Uterus (tissue), 4 donors: Measurements from ENCODE around the gene GRIK4. TPM values are rescaled to one million over a fixed set of nuclear protein-coding genes. Genes with fewer than 3 reads are reported as not detected.
"Not testable (repeated sequence)": the region's sequence is repeated elsewhere in the genome, so short reads cannot be mapped to it uniquely, and the experiment has no call there.

Experiments
- DNase-seq, 2 donors: peaks; one replicate each; pipeline ENCODE4 v3.0.0-alpha.2; 2019 to 2020
- H3K27ac ChIP-seq, 2 donors: fragments of 200-600 bp; sonication (generic); 1 replicate in 1 of 2; 2 replicates in 1 of 2; pipeline ENCODE4 v1.5.1; 2016 to 2018
- H3K27me3 ChIP-seq, 2 donors: fragments of 200-600 bp; sonication (generic); one replicate each; pipeline ENCODE4 v1.5.1; 2018 to 2019; ENCODE audit warnings: control low read depth in 1 of 2
- H3K36me3 ChIP-seq, 2 donors: fragments of 200-600 bp; sonication (generic); one replicate each; pipeline ENCODE4 v1.5.1; 2019; ENCODE audit warnings: control low read depth in 1 of 2
- H3K4me1 ChIP-seq, 2 donors: fragments of 200-600 bp; sonication (generic); one replicate each; pipeline ENCODE4 v1.5.1; 2018 to 2019; ENCODE audit warnings: control low read depth in 1 of 2
- H3K4me3 ChIP-seq, 2 donors: fragments of 200-600 bp; sonication (generic); 1 replicate in 1 of 2; 2 replicates in 1 of 2; pipeline ENCODE4 v1.5.1; 2018 to 2019; ENCODE audit warnings: mild to moderate bottlenecking in 1 of 2
- H3K9me3 ChIP-seq, 2 donors: fragments of 200-600 bp; sonication (generic); one replicate each; pipeline ENCODE4 v1.5.1; 2019; ENCODE audit warnings: control low read depth in 1 of 2
- POLR2A ChIP-seq, 2 donors: fragments of 450-650 bp; IDR thresholded peaks; one replicate each; pipeline ENCODE4 v1.6.1; 2016; ENCODE audit warnings: antibody characterized with exemption in 2 of 2, mild to moderate bottlenecking in 1 of 2, moderate library complexity in 1 of 2
- intact Hi-C: fragments of 100-400 bp; cut with DNase I; formaldehyde crosslinking; loops from one replicate; pipeline ENCODE4 v1.15.1; 2023; ENCODE audit warnings: low total_unique reads
- total RNA-seq, 4 donors: library from RNA; depleted of rRNA in 3 of 4; stranded (reverse); fragments of >200 nt in 3 of 4; gene quantifications; one replicate each; pipeline versions ENCODE4 v1.1.0 to v1.2.4, GENCODE V29; 2014 to 2023
- TF ChIP-seq, protein P1 (sequence below), 4 experiments: fragments of 200-600 bp in 2 of 4; fragments of 450-650 bp in 2 of 4; sonication (generic) in 2 of 4; IDR thresholded peaks; one replicate each; pipeline ENCODE4 v1.5.1; 2016 to 2019; ENCODE audit warnings: antibody characterized with exemption in 4 of 4, mild to moderate bottlenecking in 2 of 4, moderate library complexity in 1 of 4
- donor health status: DM: yes; HTN: yes; CAD: no.

GRIK4 gene
- total RNA-seq, 4 donors from 2014 or later: 0.28 to 1.1 TPM; not detected in 2

- Histone ChIP-seq H3K36me3 (no peaks in the 10 kb centered on the region), H3K4me3 (peak within 1 kb of the TSS; percentile 46 to 71), H3K27ac (peak within 1 kb of the TSS; percentile 7 to 34), H3K4me1 (peaks cover 0 to 3% of the 10 kb centered on the region in 2 donors), H3K9me3 (no peaks in the 10 kb centered on the region), H3K27me3 (no peaks in the 10 kb centered on the region)
- intact Hi-C loops: no loop called here
- DNase-seq: peak; percentile 76 to 80
- TF ChIP-seq, protein P1, sequence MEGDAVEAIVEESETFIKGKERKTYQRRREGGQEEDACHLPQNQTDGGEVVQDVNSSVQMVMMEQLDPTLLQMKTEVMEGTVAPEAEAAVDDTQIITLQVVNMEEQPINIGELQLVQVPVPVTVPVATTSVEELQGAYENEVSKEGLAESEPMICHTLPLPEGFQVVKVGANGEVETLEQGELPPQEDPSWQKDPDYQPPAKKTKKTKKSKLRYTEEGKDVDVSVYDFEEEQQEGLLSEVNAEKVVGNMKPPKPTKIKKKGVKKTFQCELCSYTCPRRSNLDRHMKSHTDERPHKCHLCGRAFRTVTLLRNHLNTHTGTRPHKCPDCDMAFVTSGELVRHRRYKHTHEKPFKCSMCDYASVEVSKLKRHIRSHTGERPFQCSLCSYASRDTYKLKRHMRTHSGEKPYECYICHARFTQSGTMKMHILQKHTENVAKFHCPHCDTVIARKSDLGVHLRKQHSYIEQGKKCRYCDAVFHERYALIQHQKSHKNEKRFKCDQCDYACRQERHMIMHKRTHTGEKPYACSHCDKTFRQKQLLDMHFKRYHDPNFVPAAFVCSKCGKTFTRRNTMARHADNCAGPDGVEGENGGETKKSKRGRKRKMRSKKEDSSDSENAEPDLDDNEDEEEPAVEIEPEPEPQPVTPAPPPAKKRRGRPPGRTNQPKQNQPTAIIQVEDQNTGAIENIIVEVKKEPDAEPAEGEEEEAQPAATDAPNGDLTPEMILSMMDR (IDR thresholded peaks at IDR 0.05): no peak
- peak; percentile 11 to 42 for TF ChIP-seq POLR2A (IDR thresholded peaks at IDR 0.05)
Observed at GRCh38 chr11:121023848-121024751, 512.6 kb downstream of the GRIK4 start, which contains the start of gene TBCEL. Gene TBCEL, plus strand, starts transcription at chr11:121024102. Its CDS starts 21,589 bp downstream, at chr11:121045691.

DNA sequence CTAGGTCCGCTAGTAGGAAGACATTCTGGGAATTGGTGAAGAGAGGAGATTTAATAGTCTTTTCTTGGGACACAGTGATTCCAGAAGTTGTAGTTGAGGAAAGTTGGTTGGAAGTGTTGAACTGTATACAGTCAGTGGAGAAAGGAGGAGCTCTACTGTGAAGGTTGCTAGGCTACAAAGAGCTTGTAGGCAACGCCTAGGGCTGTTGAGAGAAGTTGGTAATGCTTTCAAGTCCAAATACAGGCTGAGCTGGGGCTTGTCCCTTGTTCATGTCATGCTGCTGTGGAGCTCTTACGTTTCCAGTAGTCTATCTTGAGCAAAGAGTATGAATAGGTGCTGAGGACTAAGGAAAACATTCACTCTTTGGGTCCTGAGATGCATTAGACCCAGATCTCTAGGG lies 513.4 kb downstream of the GRIK4 start:
- H3K4me3 ChIP-seq: peak overlapping the region in 1 of 2 donors; percentile 71
- no peaks in the 10 kb centered on the region for H3K9me3 ChIP-seq
- H3K27me3 ChIP-seq: no peaks in the 10 kb centered on the region
- no peak for TF ChIP-seq POLR2A (IDR thresholded peaks at IDR 0.05)
- TF ChIP-seq, protein P1 (IDR thresholded peaks at IDR 0.05): no peak
- no peak overlapping the region for H3K27ac ChIP-seq
- peaks cover 0 to 3% of the 10 kb centered on the region in 2 donors for H3K4me1 ChIP-seq
- H3K36me3 ChIP-seq: no peaks in the 10 kb centered on the region
- DNase-seq: no peak
- intact Hi-C loops: no loop called here

- H3K9me3 ChIP-seq: no peaks in the 10 kb centered on the region
- H3K27me3 ChIP-seq: no peaks in the 10 kb centered on the region
Observed at GRCh38 chr11:121029153-121029552, 517.6 kb downstream of the GRIK4 start.

GRCh38 chr11:121029813-121030445 lies 518.4 kb downstream of the GRIK4 start:
- intact Hi-C loops: no loop called here
- no peaks in the 10 kb centered on the region for H3K9me3 ChIP-seq
- H3K4me1 ChIP-seq: no peaks in the 10 kb centered on the region
- no peak overlapping the region for H3K4me3 ChIP-seq
- DNase-seq: no peak
- no peaks in the 10 kb centered on the region for H3K27me3 ChIP-seq
- H3K36me3 ChIP-seq: no peaks in the 10 kb centered on the region
- no peak overlapping the region for H3K27ac ChIP-seq
- TF ChIP-seq, protein P1 (IDR thresholded peaks at IDR 0.05): no peak
- no peak for TF ChIP-seq POLR2A (IDR thresholded peaks at IDR 0.05)

More at GRCh38 chr11:121029153-121029552, 517.6 kb downstream of the GRIK4 start:
- DNase-seq: no peak
- Histone ChIP-seq H3K36me3 (no peaks in the 10 kb centered on the region), H3K4me3 (no peak overlapping the region), H3K4me1 (no peaks in the 10 kb centered on the region), H3K27ac (no peak overlapping the region)
- TF ChIP-seq, protein P1 (IDR thresholded peaks at IDR 0.05): no peak
- no peak for TF ChIP-seq POLR2A (IDR thresholded peaks at IDR 0.05)
- intact Hi-C loops: no loop called here

- H3K4me3 ChIP-seq: no peak overlapping the region
- no peak for TF ChIP-seq POLR2A (IDR thresholded peaks at IDR 0.05)
- TF ChIP-seq, protein P1 (IDR thresholded peaks at IDR 0.05): no peak
- H3K27me3 ChIP-seq: no peaks in the 10 kb centered on the region
- H3K27ac ChIP-seq: no peak overlapping the region
- intact Hi-C loops: no loop called here
- H3K4me1 ChIP-seq: no peaks in the 10 kb centered on the region
- no peak for DNase-seq
- no peaks in the 10 kb centered on the region for H3K36me3 ChIP-seq
- H3K9me3 ChIP-seq: no peaks in the 10 kb centered on the region
Observed at GRCh38 chr11:121031167-121031566, 519.6 kb downstream of the GRIK4 start.

- H3K27me3 ChIP-seq, H3K4me1 ChIP-seq, H3K9me3 ChIP-seq, H3K27ac ChIP-seq, H3K36me3 ChIP-seq, DNase-seq, H3K4me3 ChIP-seq, intact Hi-C loops: not testable (repeated sequence)
Observed at GRCh38 chr11:121031648-121032047, 520.1 kb downstream of the GRIK4 start.
